DLD1 (cell line): ENCODE measurements around the gene MAD1L1.

Experiments
- in situ Hi-C: cut with HindIII; loops from 2 replicates; pipeline ENCODE4 v1.10.0; 2017; ENCODE audit warnings: low sequenced_read_pairs

MAD1L1 gene

DNA sequence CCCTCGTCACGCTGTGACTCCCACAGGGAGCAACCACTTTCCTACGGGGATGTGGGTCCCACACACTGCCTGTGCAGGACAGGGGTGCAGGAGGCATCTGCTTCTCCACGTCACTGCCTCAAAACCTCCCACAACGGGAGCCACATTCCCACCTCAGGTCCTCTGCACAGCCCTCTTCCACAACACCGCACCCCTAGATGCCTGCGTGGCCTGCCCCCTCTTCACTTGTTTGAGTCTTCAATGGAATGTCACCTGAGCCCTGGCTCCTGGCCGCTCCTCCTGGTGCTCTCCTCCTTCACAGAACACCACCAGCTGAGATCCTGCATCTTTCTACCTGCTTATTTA, 73.6 kb downstream of the MAD1L1 start:
- in situ Hi-C loops, result no loop called here

DNA sequence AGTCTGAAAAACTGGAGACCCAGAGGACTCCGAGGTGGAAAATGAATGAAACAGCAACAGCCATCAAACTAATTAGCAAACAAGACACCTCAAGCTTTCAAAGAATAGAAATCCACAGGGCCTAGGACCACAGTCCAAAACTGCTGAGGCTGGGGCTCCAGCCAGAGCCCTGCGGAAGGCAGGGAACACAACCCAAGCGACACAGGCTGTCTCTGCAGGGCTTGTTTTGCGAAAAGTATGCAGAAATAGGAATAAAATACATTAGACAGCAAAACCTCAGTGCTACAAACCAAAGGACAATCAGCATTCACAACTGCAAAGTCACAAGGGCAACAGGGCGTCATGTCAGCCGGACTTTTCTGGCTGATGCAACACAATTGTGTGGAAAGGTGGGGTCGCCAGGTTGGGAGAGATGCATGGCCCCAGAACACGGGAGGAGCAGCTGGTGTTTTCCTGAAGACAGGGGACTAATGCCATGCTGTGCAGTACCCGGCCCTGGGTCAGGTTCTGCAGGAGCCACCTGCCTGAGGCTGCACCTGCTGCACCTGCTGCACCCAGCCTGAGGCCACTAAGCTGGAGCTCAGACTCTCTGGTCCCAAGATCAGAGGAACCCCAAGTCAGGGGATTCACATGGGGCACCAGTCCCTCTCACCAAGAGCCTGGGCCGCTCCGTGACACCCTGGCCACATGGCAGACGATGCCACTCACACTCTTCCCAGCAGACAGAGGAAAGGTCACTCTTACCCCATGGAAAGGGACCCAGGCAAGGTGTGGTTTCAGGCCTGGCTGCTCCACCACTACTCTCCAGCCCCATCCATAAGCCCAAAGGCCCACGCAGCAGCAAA, 74.2 kb downstream of the MAD1L1 start:
- in situ Hi-C loops, result no loop called here

- in situ Hi-C loops, result no loop called here
These were observed 75.1 kb downstream of the MAD1L1 start for GRCh38 chr7:2157473-2158279.

- in situ Hi-C loops, result no loop called here
These were observed 75.8 kb downstream of the MAD1L1 start for GRCh38 chr7:2156756-2157472.

DNA sequence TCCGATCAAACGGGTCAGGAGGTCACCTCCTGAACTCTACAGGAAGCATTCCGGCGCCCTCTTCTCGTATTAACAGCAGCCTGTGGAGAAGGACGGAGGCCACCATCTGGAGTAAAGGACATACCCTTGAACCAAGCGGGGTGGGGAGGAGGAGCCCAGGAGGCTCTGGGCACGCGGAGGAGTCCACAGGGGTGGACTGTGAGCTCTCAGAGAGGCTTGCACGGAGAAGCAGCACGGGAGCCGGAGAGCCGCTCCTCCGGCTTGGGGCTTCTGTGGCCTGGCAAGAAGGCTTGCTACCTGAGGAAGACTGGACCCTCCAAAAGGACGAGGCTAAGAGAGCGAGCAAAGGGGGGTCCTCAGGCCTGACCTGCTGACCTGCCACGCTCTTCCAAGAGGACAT, 77.9 kb downstream of the MAD1L1 start:
- in situ Hi-C loops, result no loop called here

DNA sequence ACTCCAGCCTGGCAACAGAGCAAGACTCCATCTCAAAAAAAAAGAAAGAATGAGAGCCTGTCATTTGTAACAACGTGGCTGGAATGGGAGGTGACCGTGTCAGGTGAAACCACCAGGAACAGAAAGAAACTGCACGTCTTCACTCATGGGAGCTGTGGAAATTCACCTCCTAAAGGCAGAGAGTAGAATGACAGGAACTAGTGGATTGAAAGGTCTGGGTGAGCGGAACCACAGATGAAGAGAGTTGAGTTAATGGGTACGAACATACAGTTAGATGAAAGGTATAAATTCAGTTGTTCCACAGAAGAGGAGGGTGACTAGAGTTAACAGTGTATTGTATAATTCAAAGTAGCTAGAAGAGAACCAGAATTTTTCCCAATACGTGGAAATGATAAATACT, 78.6 kb downstream of the MAD1L1 start:
- in situ Hi-C loops, result no loop called here

- in situ Hi-C loops, result no loop called here
These were observed 80.1 kb downstream of the MAD1L1 start for GRCh38 chr7:2152646-2153045.

- in situ Hi-C loops, result no loop called here
These were observed 80.7 kb downstream of the MAD1L1 start for GRCh38 chr7:2151801-2152612.

- in situ Hi-C loops, result no loop called here
These were observed 81.5 kb downstream of the MAD1L1 start for GRCh38 chr7:2151237-2151636.

DNA sequence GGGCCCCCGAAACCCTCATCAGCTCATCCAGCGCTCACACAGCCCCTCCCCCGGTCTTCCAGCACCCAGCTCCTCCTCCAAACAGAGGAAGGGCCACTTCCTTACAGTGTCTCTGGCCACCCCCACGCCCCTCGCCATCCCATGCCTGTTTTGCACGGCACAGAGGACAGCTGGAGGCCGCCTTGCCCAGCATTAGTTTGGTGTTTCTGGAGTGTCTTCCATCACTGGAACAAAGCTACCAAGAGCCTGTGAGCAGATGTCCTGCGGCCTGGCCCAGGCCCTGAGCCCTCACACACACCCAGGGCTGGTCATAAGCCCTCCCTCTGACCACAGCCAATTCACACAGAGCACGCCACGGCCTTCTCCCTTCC, 82.3 kb downstream of the MAD1L1 start:
- in situ Hi-C loops, result no loop called here

GRCh38 chr7:2149672-2150444, 82.9 kb downstream of the MAD1L1 start:
- in situ Hi-C loops, result no loop called here

DNA sequence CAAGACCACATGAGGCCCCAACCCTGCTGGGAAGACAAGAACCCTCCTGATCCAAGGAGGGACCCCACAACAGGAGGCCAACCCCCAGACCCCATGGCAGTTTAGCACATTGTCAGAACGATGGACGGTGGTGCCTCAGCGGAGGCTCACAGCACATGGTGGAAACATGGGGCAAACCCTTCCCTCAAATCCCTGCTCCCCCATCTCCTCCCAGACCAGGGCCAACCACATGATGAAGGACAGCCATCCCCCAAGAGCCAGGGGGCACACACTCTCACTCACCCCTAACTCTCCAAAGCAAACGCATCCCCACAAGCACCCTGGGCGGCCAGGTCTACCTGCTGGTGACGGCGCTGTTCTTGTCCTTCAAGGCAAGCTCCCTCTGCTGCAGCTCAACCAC, 83.9 kb downstream of the MAD1L1 start:
- in situ Hi-C loops, result no loop called here

DNA sequence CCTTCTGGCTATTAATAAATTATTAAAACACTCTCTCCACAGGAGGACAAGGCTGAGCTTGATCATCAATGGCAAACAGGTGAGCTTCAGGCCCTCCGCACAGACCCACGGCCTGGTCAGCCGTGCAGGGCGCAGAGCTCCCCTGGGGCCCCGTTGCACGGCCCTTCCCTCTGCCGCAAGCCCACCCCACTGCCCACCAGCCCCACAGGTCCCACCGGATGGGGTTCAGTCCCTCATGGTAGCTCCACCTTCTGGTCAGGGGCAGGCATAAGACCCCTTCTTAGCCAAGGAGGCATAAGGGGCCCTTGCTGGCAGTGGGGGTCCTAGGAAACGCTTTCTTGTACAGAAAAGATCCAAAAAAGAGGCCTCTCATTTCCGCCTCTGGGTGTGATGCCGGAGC, 84.6 kb downstream of the MAD1L1 start:
- in situ Hi-C loops, result no loop called here

- in situ Hi-C loops, result no loop called here
These were observed 85.9 kb downstream of the MAD1L1 start for GRCh38 chr7:2146676-2147472.

DNA sequence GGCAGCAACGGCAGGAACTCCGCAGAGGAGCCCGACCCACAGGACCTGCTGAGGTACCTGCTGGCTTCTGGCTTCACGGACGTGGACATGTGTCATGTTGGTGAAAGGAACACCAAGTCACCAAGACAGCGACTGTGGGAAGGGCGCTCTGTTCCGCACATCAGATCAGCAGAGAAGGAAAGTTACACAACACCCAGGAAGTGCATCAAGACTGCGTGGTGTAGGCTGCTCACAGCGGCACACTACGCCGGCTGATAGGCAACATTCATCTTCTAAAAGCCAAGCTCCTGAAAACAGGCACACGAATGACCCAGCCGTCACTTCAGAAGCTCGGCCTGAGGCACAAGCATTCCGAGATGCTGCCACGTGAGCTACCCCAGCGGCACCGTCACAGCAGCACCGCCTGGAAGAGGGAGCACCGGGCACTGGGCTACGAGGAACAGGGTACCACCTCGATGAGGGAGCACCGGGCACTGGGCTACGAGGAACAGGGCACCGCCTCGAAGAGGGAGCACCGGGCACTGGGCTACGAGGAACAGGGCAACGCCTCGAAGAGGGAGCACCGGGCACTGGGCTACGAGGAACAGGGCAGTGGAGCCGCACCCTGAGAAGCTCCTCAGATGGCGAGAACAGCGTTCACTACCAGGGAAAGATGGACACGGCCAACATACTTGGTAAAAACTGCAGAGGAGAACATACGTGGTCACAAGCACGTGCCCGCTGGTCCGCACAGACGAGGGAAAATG, 86.7 kb downstream of the MAD1L1 start:
- in situ Hi-C loops, result no loop called here

- in situ Hi-C loops, result no loop called here
These were observed 87.8 kb downstream of the MAD1L1 start for GRCh38 chr7:2144926-2145325.

DNA sequence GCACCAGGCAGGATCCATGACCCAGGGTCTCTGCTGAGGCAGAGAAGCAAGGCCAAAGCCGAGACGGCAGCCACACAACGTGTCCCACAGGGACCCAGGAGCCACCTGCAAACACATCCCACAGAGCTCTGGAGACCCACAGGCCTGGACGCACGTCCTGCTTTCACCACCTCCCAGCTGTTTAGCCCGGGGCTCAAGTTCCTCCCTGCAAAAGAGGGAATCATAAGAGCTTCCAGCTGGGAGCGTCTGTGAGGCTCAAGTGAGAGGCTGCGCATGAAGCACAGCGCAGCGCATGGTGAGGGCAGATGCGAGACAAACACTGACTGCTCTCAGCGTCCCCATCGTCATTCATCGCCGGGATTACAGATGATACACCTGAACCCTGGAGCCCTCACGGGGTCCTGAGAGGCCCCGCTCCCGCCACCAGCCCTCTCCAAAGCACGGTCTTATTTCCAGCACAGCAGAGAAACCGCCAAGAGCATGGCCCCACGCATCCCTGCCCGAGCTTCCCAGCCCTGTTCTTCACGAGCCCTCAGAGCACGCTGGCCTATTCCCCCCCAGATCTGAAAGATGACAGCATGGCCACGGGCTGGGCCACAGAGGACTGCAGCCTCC, 88.7 kb downstream of the MAD1L1 start:
- in situ Hi-C loops, result no loop called here

DNA sequence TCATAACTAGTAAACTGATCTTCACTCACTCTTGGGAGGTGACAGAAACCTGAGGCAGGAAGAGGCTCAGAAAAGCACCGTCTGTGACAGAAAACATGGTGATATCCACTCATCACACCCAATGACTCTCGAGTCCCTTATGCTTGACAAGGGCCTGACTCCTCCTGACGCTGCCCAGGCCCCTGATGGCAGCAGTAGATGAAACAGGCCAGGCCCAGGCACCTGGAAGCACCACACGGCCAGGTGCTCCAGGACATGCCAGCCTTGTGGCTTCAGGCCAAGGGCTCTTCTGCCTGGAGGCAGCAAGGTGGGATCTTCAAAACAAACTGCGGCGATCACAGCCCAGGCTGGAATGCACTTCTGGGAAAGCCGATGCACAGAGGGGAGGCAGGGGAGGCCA, 89.3 kb downstream of the MAD1L1 start:
- in situ Hi-C loops, result no loop called here
